Skeletal muscle satellite cell (primary cell): Measurements from ENCODE around the gene RFNG.

Experiments
- H3K27me3 ChIP-seq: 2 replicates; pipeline ENCODE4 v1.7.0; 2013; ENCODE audit warnings: low read length; ENCODE audit not compliant: control insufficient read depth, insufficient read depth
- H3K36me3 ChIP-seq: 2 replicates; pipeline ENCODE4 v1.7.0; 2013; ENCODE audit warnings: mild to moderate bottlenecking, control low read depth, low read length; ENCODE audit not compliant: insufficient read depth
- H3K4me1 ChIP-seq: 2 replicates; pipeline ENCODE4 v1.7.0; 2013; ENCODE audit warnings: low read length; ENCODE audit not compliant: control insufficient read depth, insufficient read depth
- H3K4me2 ChIP-seq: 2 replicates; pipeline ENCODE4 v1.7.0; 2013; ENCODE audit warnings: mild to moderate bottlenecking, low read length
- H3K4me3 ChIP-seq: 2 replicates; pipeline ENCODE4 v1.7.0; 2013; ENCODE audit warnings: low read length
- H3K9ac ChIP-seq: 2 replicates; pipeline ENCODE4 v1.7.0; 2013; ENCODE audit warnings: mild to moderate bottlenecking, low read depth, low read length, moderate library complexity
- H3K9me3 ChIP-seq: replicated peaks from 2 replicates; pipeline ENCODE4 v1.7.0; 2013; ENCODE audit warnings: mild to moderate bottlenecking, control low read depth, low read length

Gene RFNG

DNA sequence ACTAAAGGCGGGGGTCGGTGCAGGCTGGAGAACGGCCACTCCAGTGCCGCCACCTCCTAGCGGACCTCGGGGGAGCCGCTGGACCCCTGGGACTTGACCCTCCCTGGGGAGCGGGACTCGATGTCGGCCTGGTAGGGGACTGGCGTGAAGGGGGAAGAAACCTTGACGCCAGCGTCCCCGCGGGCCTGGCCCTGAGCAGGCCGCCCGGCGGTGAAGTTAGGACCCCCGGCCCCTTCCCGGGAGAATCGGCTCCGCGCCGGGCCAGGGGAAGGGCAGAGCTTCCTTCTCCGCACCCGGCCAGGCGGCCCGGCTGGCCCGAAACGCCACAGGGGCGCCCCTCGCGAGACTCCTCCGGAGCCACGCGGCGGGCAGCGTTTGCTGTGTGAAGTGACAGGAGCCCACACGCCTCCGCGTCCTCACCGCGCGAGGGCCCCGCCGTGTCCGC lies 13.6 kb upstream of the RFNG start:
- Histone ChIP-seq H3K4me1 (peaks cover 21% of the 10 kb centered on the region), H3K4me2 (peak overlapping the region; percentile 100), H3K9ac (peak overlapping the region; percentile 97), H3K27me3 (no peaks in the 10 kb centered on the region), H3K36me3 (peaks cover 20% of the 10 kb centered on the region), H3K4me3 (peak overlapping the region; percentile 87), H3K9me3 (no peaks in the 10 kb centered on the region)

- H3K27me3 ChIP-seq: no peaks in the 10 kb centered on the region
- peak overlapping the region; percentile 87 for H3K4me3 ChIP-seq
- no peaks in the 10 kb centered on the region for H3K9me3 ChIP-seq
- peak overlapping the region; percentile 100 for H3K4me2 ChIP-seq
- H3K36me3 ChIP-seq: peaks cover 26% of the 10 kb centered on the region
- H3K9ac ChIP-seq: peak overlapping the region; percentile 97
- H3K4me1 ChIP-seq: peaks cover 21% of the 10 kb centered on the region
These were observed 13.0 kb upstream of the RFNG start for GRCh38 chr17:82064433-82065192.

- Histone ChIP-seq H3K4me1 (peaks cover 21% of the 10 kb centered on the region), H3K4me3 (peak overlapping the region; percentile 87), H3K27me3 (no peaks in the 10 kb centered on the region), H3K36me3 (peaks cover 35% of the 10 kb centered on the region), H3K9me3 (no peaks in the 10 kb centered on the region), H3K4me2 (peak overlapping the region; percentile 100), H3K9ac (peak overlapping the region; percentile 97)
These were observed 12.1 kb upstream of the RFNG start for GRCh38 chr17:82063424-82064415.

DNA sequence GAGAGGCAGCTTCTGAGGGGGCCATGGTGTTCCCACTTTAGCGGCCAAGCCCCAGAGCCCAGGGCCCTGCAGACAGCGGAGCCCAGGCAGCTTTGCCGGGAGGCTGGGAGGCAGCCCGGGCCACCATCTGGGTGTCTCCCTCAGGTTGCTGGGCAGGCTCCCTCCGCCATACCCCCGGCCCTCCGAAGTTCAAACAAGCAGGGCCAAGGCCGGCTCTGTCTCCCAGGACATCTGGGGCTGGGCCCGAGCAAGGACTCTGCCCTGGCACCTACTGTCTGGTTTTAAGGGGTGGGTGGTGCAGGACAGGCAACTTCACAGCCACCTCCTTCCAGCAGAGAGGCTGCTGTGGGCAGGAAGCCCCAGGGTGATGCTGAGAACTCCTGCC lies 11.4 kb upstream of the RFNG start:
- Histone ChIP-seq H3K27me3 (no peaks in the 10 kb centered on the region), H3K4me2 (no peak overlapping the region), H3K9me3 (no peaks in the 10 kb centered on the region), H3K4me3 (no peak overlapping the region), H3K9ac (no peak overlapping the region), H3K4me1 (peaks cover 21% of the 10 kb centered on the region), H3K36me3 (peaks cover 41% of the 10 kb centered on the region)

DNA sequence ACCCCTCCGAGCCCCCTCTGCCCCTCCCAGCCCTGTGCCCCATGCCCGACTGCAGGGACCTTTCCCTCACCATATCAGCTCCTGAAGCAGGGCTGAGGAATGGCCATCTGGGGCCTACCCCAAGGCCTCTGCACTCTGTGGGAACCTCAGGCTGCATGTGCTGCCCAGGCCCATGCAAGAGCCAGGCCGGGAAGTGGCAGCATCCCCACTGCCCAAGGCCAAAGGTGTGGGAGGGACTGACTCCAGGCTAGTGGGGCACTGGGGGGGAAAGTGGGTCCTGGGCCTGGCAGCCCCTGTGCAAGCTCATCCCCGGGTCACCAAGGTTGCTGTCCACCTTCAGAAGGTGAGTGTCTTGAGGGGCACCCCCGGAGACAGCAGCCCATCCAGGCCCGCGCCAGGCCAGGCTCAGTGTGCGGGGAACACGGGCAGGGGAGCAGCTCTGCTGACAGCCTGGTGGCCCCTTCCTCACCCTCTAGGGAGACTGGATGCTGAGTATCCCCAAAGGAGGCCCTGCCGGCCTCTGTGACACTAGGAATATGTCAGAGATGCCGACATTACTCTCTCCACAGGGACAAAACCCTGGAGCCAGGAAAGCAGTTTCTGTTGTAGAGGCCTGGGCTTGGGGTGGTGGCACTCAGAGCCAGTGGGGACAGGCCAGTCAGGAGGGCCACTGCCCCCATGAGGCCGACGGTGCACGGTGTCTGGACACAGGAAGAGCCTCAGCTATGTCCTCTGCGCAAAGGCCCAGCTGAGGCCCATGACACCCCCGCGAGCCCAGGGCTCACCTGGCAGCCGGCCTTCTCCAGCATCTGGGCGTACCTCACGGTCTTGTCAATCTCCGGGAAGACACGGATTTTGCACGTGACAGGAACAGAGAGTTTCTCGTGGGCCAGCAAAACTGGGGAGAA lies 10.7 kb upstream of the RFNG start:
- no peaks in the 10 kb centered on the region for H3K9me3 ChIP-seq
- peaks cover 48% of the 10 kb centered on the region for H3K36me3 ChIP-seq
- H3K4me3 ChIP-seq: no peak overlapping the region
- H3K4me1 ChIP-seq: peaks cover 21% of the 10 kb centered on the region
- H3K27me3 ChIP-seq: no peaks in the 10 kb centered on the region
- no peak overlapping the region for H3K9ac ChIP-seq
- H3K4me2 ChIP-seq: no peak overlapping the region

DNA sequence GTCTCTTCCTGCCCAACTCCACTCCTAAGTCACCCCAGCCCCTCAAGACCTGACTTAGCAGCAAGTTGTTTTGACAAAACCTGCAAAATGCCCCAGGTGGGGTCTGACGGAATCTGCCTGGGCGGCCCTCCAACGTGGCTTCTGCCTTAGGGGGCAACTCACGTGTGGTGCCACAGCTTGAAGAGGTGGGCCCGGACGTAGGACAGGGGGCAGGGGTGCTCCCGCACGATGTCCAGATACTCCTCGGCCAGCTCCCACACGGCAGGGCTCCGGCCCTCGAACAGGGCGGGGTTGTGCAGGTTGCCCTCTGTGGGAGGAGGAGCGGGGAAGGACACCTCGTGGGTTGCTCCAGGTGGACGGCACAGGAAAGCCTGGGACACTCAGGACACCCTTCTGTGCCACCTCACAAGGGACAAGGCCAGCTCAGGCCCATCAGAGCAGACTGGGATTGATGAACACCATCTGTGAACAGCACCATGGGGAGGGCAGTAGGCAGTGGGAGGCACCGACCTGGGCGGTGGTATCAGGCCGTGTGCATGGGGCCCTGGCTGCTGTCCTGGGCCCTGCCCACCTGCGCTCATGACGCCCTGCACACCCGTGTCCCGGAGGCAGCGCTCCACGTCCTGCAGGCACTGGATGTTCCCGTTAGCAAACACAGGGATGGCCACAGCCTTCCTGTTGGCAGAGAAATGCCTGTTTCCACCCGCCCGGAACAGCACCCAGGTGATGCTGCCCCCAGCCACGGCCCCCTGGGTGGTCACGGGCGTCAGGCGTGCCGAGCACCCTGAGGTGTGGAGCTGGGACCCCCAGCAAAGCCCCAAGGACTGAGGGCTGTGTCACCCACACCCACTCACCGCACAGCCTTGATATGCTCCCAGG lies 9.7 kb upstream of the RFNG start:
- Histone ChIP-seq H3K36me3 (peaks cover 58% of the 10 kb centered on the region), H3K4me1 (peaks cover 19% of the 10 kb centered on the region), H3K27me3 (no peaks in the 10 kb centered on the region), H3K9ac (no peak overlapping the region), H3K9me3 (no peaks in the 10 kb centered on the region), H3K4me2 (no peak overlapping the region), H3K4me3 (no peak overlapping the region)

GRCh38 chr17:82060614-82061013 lies 9.0 kb upstream of the RFNG start:
- H3K27me3 ChIP-seq: no peaks in the 10 kb centered on the region
- H3K9ac ChIP-seq: no peak overlapping the region
- H3K9me3 ChIP-seq: no peaks in the 10 kb centered on the region
- H3K36me3 ChIP-seq: peaks cover 65% of the 10 kb centered on the region
- no peak overlapping the region for H3K4me2 ChIP-seq
- no peak overlapping the region for H3K4me3 ChIP-seq
- H3K4me1 ChIP-seq: peaks cover 13% of the 10 kb centered on the region

GRCh38 chr17:82060001-82060380 lies 8.4 kb upstream of the RFNG start:
- H3K9ac ChIP-seq: no peak overlapping the region
- H3K27me3 ChIP-seq: no peaks in the 10 kb centered on the region
- no peak overlapping the region for H3K4me2 ChIP-seq
- H3K4me3 ChIP-seq: no peak overlapping the region
- peaks cover 12% of the 10 kb centered on the region for H3K4me1 ChIP-seq
- H3K9me3 ChIP-seq: no peaks in the 10 kb centered on the region
- H3K36me3 ChIP-seq: peaks cover 69% of the 10 kb centered on the region

DNA sequence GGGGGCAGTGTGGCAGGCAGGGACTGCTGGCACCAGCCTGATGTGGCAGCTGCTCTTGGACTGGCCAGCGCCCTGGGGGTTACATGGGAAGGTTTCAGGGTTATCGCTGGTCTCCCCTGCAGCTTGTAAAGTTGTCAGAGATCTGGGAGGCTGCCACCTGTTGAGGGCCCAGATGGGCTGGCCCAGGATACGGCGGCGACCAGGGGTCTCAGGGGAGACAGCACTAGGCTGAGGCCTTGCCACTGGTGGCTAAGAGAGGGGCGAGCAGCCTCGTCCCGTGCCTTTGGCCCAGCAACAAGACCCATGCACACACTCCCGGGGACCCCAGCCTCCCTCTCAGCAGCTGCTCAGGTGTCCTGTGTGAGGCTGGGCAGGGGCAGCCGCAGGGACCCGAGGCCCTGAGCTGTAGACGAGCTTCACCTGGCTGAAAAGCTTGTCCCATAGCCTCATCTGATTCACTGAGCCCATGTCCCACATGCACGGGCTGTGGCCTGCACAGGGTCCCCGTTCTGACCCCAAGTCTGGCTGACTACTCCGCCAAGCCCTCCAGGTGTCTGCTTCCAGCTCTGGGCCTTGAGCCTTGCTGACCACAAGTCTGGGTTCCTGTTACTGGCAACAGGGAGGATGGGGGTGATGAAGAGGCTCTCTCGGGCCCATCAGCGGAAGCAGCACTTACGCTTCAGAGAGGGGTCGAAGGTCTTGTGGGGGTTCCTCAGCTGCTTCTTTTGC lies 7.8 kb upstream of the RFNG start:
- no peak overlapping the region for H3K9ac ChIP-seq
- H3K36me3 ChIP-seq: peaks cover 74% of the 10 kb centered on the region
- H3K27me3 ChIP-seq: no peaks in the 10 kb centered on the region
- H3K9me3 ChIP-seq: no peaks in the 10 kb centered on the region
- H3K4me3 ChIP-seq: no peak overlapping the region
- peaks cover 6% of the 10 kb centered on the region for H3K4me1 ChIP-seq
- H3K4me2 ChIP-seq: no peak overlapping the region

DNA sequence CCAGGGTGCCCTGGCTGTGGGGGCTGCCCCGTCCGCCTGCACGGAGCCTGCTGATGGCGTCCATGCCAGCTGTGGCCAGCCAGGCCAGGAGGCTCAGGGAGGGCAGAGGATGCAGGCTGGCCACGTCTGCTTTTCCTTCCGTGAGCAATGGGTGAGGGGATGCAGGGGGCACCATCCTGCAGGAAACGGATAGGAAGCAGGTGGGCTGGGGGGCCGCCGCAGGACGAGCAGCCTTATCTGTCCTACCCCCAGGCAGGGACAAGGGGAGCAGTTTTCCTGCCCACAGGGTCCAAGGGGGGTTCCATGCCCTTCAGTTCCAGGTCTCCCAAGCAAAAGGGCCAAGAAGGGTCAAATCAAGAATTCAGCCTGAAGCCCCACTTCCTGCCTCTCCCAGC lies 7.2 kb upstream of the RFNG start:
- Histone ChIP-seq H3K4me2 (no peak overlapping the region), H3K27me3 (no peaks in the 10 kb centered on the region), H3K36me3 (peaks cover 79% of the 10 kb centered on the region), H3K9me3 (no peaks in the 10 kb centered on the region), H3K4me1 (peaks cover under 1% of the 10 kb centered on the region), H3K4me3 (no peak overlapping the region), H3K9ac (no peak overlapping the region)
